HG02884 (cell line): Measurements from ENCODE around the gene CIT.

Experiments used
- ATAC-seq: cut with Tn5 transposase; IDR thresholded peaks from one replicate; pipeline ENCODE4 v1.9.1; 2021; ENCODE audit warnings: mild to moderate bottlenecking, moderate library complexity; ENCODE audit not compliant: unreplicated experiment

Gene CIT

GRCh38 chr12:119683413-119683812 is 193.7 kb downstream of the CIT start:
- ATAC-seq: no peak

GRCh38 chr12:119682639-119683252 is 194.4 kb downstream of the CIT start:
- peak; percentile 49 for ATAC-seq

- peak; percentile 69 for ATAC-seq
These were observed 195.1 kb downstream of the CIT start for GRCh38 chr12:119681728-119682638.

GRCh38 chr12:119681111-119681510 is 196.0 kb downstream of the CIT start:
- ATAC-seq: no peak

GRCh38 chr12:119679490-119679889 is 197.6 kb downstream of the CIT start:
- ATAC-seq: no peak

GRCh38 chr12:119679081-119679480 is 198.0 kb downstream of the CIT start:
- no peak for ATAC-seq

GRCh38 chr12:119678459-119678858 is 198.7 kb downstream of the CIT start:
- ATAC-seq: no peak

- no peak for ATAC-seq
These were observed 200.5 kb downstream of the CIT start for GRCh38 chr12:119676573-119676972.

GRCh38 chr12:119676022-119676421 is 201.1 kb downstream of the CIT start:
- no peak for ATAC-seq

- no peak for ATAC-seq
These were observed 202.6 kb downstream of the CIT start for GRCh38 chr12:119674560-119674959.

GRCh38 chr12:119673634-119674033 is 203.5 kb downstream of the CIT start:
- no peak for ATAC-seq

GRCh38 chr12:119672194-119672593 is 204.9 kb downstream of the CIT start:
- ATAC-seq: no peak

- no peak for ATAC-seq
These were observed 206.1 kb downstream of the CIT start for GRCh38 chr12:119671070-119671469.

- ATAC-seq: no peak
These were observed 207.2 kb downstream of the CIT start for GRCh38 chr12:119669744-119670472.

GRCh38 chr12:119668324-119668841 is 208.7 kb downstream of the CIT start:
- no peak for ATAC-seq

GRCh38 chr12:119667577-119668323 is 209.4 kb downstream of the CIT start, which contains the start of gene PRKAB1:
Gene PRKAB1 (plus strand): TSS chr12:119668133. CDS start chr12:119668245, 112 bp downstream.
- peak; percentile 90 for ATAC-seq

- peak; percentile 29 for ATAC-seq
These were observed 210.1 kb downstream of the CIT start for GRCh38 chr12:119666900-119667576.

- no peak for ATAC-seq
These were observed 210.8 kb downstream of the CIT start for GRCh38 chr12:119666226-119666795.

- no peak for ATAC-seq
These were observed 211.8 kb downstream of the CIT start for GRCh38 chr12:119665164-119665929.
